HepG2 (cell line): Measurements from ENCODE around the gene CD300LB. TPM values are rescaled to one million over a fixed set of nuclear protein-coding genes. Genes with fewer than 3 reads are reported as not detected.

Experiments
- ATM ChIP-seq: fragments of 450-650 bp; IDR thresholded peaks from 2 replicates; pipeline ENCODE4 v1.7.1; 2017; ENCODE audit warnings: mild to moderate bottlenecking, borderline replicate concordance
- DMAP1 ChIP-seq: IDR thresholded peaks from 2 replicates; pipeline ENCODE4 v1.6.1; 2016
- FOXP1 ChIP-seq, 2 experiments: fragments of 450-650 bp in 1 of 2; IDR thresholded peaks; 2 replicates each; pipeline ENCODE4 v1.6.1; 2017 to 2018; ENCODE audit warnings: antibody characterized with exemption in 1 of 2
- IRF2 ChIP-seq: IDR thresholded peaks from 2 replicates; pipeline ENCODE4 v1.6.1; 2018; ENCODE audit warnings: missing genetic modification reagents, missing compliant biosample characterization
- NONO ChIP-seq, 2 experiments: fragments of 450-650 bp in 1 of 2; sonication (generic) in 1 of 2; formaldehyde crosslinking in 1 of 2; IDR thresholded peaks in 1 of 2; conservative IDR thresholded peaks in 1 of 2; 2 replicates each; pipeline versions ENCODE4 v1.6.1 to v1.8.0; 2017 to 2022; ENCODE audit warnings: mild to moderate bottlenecking in 1 of 2, missing genetic modification reagents in 1 of 2, moderate library complexity in 1 of 2
- PLRG1 ChIP-seq: fragments of 450-650 bp; conservative IDR thresholded peaks from 2 replicates; pipeline ENCODE4 v1.6.1; 2016
- RAD21 ChIP-seq: fragments of 450-650 bp; formaldehyde crosslinking; IDR thresholded peaks from 2 replicates; pipeline ENCODE4 v1.5.0; 2020; ENCODE audit warnings: mild to moderate bottlenecking
- ZNF12 ChIP-seq: sonication (generic); formaldehyde crosslinking; IDR thresholded peaks from 2 replicates; pipeline ENCODE4 v1.5.0; 2020; ENCODE audit warnings: missing genetic modification reagents
- ZNF282 ChIP-seq: fragments of 450-650 bp; IDR thresholded peaks from 2 replicates; pipeline ENCODE4 v1.6.1; 2018; ENCODE audit not compliant: partially characterized antibody
- ZNF788 ChIP-seq: sonication (generic); formaldehyde crosslinking; IDR thresholded peaks from 2 replicates; pipeline ENCODE4 v1.5.0; 2020; ENCODE audit warnings: mild to moderate bottlenecking, missing genetic modification reagents, borderline replicate concordance
- polyA plus RNA-seq, 8 experiments: library from polyadenylated mRNA; depleted of rRNA in 3 of 8; stranded (reverse) in 7 of 8; unstranded in 1 of 8; fragments of >200 nt; fragmentation: Illumina TruSeq in 4 of 8; extraction: Trizol in 4 of 8; gene quantifications; 2 replicates each; pipeline versions ENCODE4 v1.2.1 to v1.2.3, GENCODE V29; 2011 to 2016; ENCODE audit warnings: low read depth in 4 of 8, missing spikeins in 1 of 8, mixed read lengths in 1 of 8; ENCODE audit not compliant: insufficient read depth in 1 of 8
- total RNA-seq, 5 experiments: library from RNA; depleted of rRNA; stranded (reverse); fragments of >200 nt; fragmentation: Illumina TruSeq; extraction: Trizol; gene quantifications; 2 replicates each; pipeline ENCODE4 v1.2.3, GENCODE V29; 2016; ENCODE audit warnings: low read depth in 1 of 5
- TF ChIP-seq, protein P1 (sequence below): sonication (generic); formaldehyde crosslinking; IDR thresholded peaks from 2 replicates; pipeline ENCODE4 v1.5.0; 2020; ENCODE audit warnings: mild to moderate bottlenecking, missing genetic modification reagents
- TF ChIP-seq, protein P2 (sequence below): IDR thresholded peaks from 2 replicates; pipeline ENCODE4 v1.6.1; 2016
- TF ChIP-seq, protein P3 (sequence below), 2 experiments: fragments of 450-650 bp in 1 of 2; sonication (generic) in 1 of 2; formaldehyde crosslinking in 1 of 2; IDR thresholded peaks; 2 replicates each; pipeline versions ENCODE4 v1.6.1 to v1.8.0; 2016 to 2022; ENCODE audit warnings: antibody characterized with exemption in 1 of 2, mild to moderate bottlenecking in 1 of 2, missing genetic modification reagents in 1 of 2
- TF ChIP-seq, protein P4 (sequence below): sonication (generic); formaldehyde crosslinking; IDR thresholded peaks from 2 replicates; pipeline ENCODE4 v1.4.0; 2020; ENCODE audit warnings: missing genetic modification reagents

The CD300LB gene
- total and polyA plus RNA-seq, 2 of the 13 experiments (the other 11 are each of a cell fraction or from before 2014, with no cell fraction given): not detected

DNA sequence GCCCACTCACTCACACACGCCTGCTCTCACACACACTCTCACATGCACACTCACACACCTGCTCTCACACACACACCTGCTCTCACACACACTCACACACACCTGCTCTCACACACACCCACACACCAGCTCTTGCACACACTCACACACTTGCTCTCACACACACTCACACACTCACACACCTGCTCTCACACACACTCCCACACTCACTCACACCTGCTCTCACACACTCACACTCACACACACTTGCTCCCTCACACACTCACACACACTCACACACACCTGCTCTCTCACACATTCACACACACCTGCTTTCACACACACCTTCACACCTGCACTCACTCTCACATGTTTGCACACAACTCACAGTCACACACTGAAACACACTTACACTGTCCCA lies 32.1 kb upstream of the CD300LB start (continued):
- TF ChIP-seq ZNF282 (peak; percentile 90), IRF2 (no peak), RAD21 (no peak), PLRG1 (peak; percentile 6; the same call in 1 of the 2 replicates), ZNF788 (CRISPR knock-in tag) (no peak), ZNF12 (no peak), FOXP1 (IDR thresholded peaks at IDR 0.05) (peak; percentile 37; the same call in 1 of the 2 replicates), FOXP1 (CRISPR knock-in tag; IDR thresholded peaks at IDR 0.05) (no peak), DMAP1 (CRISPR knock-in tag) (no peak), ATM (peak; percentile 83; the same call in 1 of the 2 replicates), NONO (IDR thresholded peaks at IDR 0.05) (0 out of 2 replicates have a peak, but pooled peaks have one; percentile 5), NONO (CRISPR knock-in tag; conservative IDR thresholded peaks at IDR 0.05) (no peak)
- TF ChIP-seq, protein P1, sequence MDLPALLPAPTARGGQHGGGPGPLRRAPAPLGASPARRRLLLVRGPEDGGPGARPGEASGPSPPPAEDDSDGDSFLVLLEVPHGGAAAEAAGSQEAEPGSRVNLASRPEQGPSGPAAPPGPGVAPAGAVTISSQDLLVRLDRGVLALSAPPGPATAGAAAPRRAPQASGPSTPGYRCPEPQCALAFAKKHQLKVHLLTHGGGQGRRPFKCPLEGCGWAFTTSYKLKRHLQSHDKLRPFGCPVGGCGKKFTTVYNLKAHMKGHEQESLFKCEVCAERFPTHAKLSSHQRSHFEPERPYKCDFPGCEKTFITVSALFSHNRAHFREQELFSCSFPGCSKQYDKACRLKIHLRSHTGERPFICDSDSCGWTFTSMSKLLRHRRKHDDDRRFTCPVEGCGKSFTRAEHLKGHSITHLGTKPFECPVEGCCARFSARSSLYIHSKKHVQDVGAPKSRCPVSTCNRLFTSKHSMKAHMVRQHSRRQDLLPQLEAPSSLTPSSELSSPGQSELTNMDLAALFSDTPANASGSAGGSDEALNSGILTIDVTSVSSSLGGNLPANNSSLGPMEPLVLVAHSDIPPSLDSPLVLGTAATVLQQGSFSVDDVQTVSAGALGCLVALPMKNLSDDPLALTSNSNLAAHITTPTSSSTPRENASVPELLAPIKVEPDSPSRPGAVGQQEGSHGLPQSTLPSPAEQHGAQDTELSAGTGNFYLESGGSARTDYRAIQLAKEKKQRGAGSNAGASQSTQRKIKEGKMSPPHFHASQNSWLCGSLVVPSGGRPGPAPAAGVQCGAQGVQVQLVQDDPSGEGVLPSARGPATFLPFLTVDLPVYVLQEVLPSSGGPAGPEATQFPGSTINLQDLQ (CRISPR knock-in tag): no peak
- TF ChIP-seq, protein P2, sequence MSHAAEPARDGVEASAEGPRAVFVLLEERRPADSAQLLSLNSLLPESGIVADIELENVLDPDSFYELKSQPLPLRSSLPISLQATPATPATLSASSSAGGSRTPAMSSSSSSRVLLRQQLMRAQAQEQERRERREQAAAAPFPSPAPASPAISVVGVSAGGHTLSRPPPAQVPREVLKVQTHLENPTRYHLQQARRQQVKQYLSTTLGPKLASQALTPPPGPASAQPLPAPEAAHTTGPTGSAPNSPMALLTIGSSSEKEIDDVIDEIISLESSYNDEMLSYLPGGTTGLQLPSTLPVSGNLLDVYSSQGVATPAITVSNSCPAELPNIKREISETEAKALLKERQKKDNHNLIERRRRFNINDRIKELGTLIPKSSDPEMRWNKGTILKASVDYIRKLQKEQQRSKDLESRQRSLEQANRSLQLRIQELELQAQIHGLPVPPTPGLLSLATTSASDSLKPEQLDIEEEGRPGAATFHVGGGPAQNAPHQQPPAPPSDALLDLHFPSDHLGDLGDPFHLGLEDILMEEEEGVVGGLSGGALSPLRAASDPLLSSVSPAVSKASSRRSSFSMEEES (CRISPR knock-in tag): no peak
- TF ChIP-seq, protein P3, sequence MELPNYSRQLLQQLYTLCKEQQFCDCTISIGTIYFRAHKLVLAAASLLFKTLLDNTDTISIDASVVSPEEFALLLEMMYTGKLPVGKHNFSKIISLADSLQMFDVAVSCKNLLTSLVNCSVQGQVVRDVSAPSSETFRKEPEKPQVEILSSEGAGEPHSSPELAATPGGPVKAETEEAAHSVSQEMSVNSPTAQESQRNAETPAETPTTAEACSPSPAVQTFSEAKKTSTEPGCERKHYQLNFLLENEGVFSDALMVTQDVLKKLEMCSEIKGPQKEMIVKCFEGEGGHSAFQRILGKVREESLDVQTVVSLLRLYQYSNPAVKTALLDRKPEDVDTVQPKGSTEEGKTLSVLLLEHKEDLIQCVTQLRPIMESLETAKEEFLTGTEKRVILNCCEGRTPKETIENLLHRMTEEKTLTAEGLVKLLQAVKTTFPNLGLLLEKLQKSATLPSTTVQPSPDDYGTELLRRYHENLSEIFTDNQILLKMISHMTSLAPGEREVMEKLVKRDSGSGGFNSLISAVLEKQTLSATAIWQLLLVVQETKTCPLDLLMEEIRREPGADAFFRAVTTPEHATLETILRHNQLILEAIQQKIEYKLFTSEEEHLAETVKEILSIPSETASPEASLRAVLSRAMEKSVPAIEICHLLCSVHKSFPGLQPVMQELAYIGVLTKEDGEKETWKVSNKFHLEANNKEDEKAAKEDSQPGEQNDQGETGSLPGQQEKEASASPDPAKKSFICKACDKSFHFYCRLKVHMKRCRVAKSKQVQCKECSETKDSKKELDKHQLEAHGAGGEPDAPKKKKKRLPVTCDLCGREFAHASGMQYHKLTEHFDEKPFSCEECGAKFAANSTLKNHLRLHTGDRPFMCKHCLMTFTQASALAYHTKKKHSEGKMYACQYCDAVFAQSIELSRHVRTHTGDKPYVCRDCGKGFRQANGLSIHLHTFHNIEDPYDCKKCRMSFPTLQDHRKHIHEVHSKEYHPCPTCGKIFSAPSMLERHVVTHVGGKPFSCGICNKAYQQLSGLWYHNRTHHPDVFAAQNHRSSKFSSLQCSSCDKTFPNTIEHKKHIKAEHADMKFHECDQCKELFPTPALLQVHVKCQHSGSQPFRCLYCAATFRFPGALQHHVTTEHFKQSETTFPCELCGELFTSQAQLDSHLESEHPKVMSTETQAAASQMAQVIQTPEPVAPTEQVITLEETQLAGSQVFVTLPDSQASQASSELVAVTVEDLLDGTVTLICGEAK (IDR thresholded peaks at IDR 0.05): peak; percentile 32; the same call in 1 of the 2 replicates
- TF ChIP-seq, protein P3 (CRISPR knock-in tag; IDR thresholded peaks at IDR 0.05): no peak
- TF ChIP-seq, protein P4, sequence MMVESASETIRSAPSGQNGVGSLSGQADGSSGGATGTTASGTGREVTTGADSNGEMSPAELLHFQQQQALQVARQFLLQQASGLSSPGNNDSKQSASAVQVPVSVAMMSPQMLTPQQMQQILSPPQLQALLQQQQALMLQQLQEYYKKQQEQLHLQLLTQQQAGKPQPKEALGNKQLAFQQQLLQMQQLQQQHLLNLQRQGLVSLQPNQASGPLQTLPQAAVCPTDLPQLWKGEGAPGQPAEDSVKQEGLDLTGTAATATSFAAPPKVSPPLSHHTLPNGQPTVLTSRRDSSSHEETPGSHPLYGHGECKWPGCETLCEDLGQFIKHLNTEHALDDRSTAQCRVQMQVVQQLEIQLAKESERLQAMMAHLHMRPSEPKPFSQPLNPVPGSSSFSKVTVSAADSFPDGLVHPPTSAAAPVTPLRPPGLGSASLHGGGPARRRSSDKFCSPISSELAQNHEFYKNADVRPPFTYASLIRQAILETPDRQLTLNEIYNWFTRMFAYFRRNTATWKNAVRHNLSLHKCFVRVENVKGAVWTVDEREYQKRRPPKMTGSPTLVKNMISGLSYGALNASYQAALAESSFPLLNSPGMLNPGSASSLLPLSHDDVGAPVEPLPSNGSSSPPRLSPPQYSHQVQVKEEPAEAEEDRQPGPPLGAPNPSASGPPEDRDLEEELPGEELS: no peak
